Thymus (tissue), 11 donors: ENCODE results near the gene IMMP2L. TPM values are rescaled to one million over a fixed set of nuclear protein-coding genes. Genes with fewer than 3 reads are reported as not detected.

Experiments used
- DNase-seq, 9 donors: peaks; one replicate each; pipeline ENCODE4 v3.0.0-alpha.2; 2013; ENCODE audit warnings: low spot score in 9 of 9, low read depth in 6 of 9, missing footprints in 1 of 9
- H3K27ac ChIP-seq, 2 donors: one replicate each; pipeline ENCODE4 v1.5.1; 2013; ENCODE audit warnings: control low read depth in 1 of 2, low read depth in 1 of 2, low read length in 1 of 2, mild to moderate bottlenecking in 1 of 2, moderate library complexity in 1 of 2
- H3K27me3 ChIP-seq, 2 donors: one replicate each; pipeline ENCODE4 v1.5.1; 2013; ENCODE audit warnings: low read length in 1 of 2; ENCODE audit not compliant: control insufficient read depth in 2 of 2, insufficient read depth in 1 of 2
- H3K36me3 ChIP-seq, 2 donors: one replicate each; pipeline ENCODE4 v1.5.1; 2013; ENCODE audit warnings: low read length in 1 of 2, mild to moderate bottlenecking in 1 of 2, moderate library complexity in 1 of 2; ENCODE audit not compliant: control insufficient read depth in 2 of 2, insufficient read depth in 2 of 2
- H3K4me1 ChIP-seq, 2 donors: one replicate each; pipeline ENCODE4 v1.5.1; 2013; ENCODE audit warnings: low read length in 2 of 2; ENCODE audit not compliant: control insufficient read depth in 2 of 2, insufficient read depth in 2 of 2
- H3K4me3 ChIP-seq, 2 donors: one replicate each; pipeline ENCODE4 v1.5.1; 2013; ENCODE audit warnings: low read length in 2 of 2, control low read depth in 1 of 2, mild to moderate bottlenecking in 1 of 2
- H3K9me3 ChIP-seq, 2 donors: one replicate each; pipeline ENCODE4 v1.5.1; 2013; ENCODE audit warnings: low read length in 1 of 2, mild to moderate bottlenecking in 1 of 2; ENCODE audit not compliant: control insufficient read depth in 2 of 2, insufficient read depth in 1 of 2
- WGBS: extraction: QIAGEN DNeasy Blood & Tissue Kit; methylation state at CpG from one replicate; pipeline ENCODE4 v1.1.7; 2013; 5-methylcytosine and 5-hydroxymethylcytosine counted together
- polyA plus RNA-seq: library from polyadenylated mRNA; stranded (reverse); fragments of 200-250 nt; gene quantifications from one replicate; pipeline ENCODE4 v1.2.3, GENCODE V29; 2013
- total RNA-seq: library from RNA; stranded (reverse); fragments of 120-200 nt; gene quantifications from one replicate; pipeline ENCODE4 v1.2.4, GENCODE V29; 2013
- donor health status: healthy.

The IMMP2L gene
- total and polyA plus RNA-seq, 2 donors = 11.0 to 12.8 TPM

DNA sequence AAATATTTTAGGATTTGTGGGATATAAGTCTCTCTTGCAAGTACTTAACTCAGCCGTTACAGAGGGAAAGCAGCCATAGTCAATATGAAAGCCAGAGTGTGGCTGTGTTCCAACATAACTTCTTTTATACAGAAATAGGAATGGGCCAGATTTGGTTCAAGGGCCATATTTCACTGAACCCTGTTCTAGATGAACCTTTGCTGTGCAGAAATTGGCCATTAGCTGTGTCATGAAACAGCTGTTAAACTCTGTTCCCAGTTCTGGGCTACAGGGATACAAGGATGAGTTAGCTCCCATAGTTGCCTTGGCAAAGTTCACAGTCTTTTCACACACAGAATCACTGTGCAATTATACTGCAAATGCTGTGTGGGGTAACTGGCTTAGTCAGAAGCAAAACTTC is 685.3 kb downstream of the IMMP2L start:
- DNase-seq = no peak
- H3K27me3 ChIP-seq = no peaks in the 10 kb centered on the region
- WGBS = 98% methylated on average over 1 of the region's 1 CpG

DNA sequence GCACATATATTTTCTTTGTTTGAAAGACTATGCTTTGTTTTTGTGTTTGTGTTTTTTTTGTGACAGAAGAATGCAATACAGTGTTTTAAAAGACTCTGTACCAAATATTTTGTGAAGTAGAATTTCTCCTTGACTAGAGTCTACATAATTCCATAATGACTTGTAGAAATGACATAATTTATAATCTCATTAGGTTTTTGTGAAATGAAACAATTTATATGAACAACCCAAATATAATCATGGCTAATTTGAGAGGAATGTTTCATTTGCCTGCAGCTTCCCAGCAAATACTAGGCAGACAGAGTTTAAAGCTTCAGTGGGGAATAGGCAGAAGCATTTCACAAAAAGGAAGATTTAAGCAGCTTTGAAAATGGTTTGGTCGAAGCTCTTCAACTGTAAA is 686.9 kb downstream of the IMMP2L start:
- no peaks in the 10 kb centered on the region for H3K9me3 ChIP-seq
- peaks cover 0 to 9% of the 10 kb centered on the region in 2 donors for H3K4me1 ChIP-seq
- no peak for DNase-seq
- no peak overlapping the region for H3K27ac ChIP-seq
- H3K4me3 ChIP-seq = no peak overlapping the region
- no peaks in the 10 kb centered on the region for H3K27me3 ChIP-seq
- 97% methylated on average over 1 of the region's 1 CpG for WGBS
- H3K36me3 ChIP-seq = no peaks in the 10 kb centered on the region

More for the DNA sequence above, 685.3 kb downstream of the IMMP2L start:
- Histone ChIP-seq H3K36me3 (no peaks in the 10 kb centered on the region), H3K9me3 (no peaks in the 10 kb centered on the region), H3K27ac (no peak overlapping the region), H3K4me3 (no peak overlapping the region), H3K4me1 (no peaks in the 10 kb centered on the region)

DNA sequence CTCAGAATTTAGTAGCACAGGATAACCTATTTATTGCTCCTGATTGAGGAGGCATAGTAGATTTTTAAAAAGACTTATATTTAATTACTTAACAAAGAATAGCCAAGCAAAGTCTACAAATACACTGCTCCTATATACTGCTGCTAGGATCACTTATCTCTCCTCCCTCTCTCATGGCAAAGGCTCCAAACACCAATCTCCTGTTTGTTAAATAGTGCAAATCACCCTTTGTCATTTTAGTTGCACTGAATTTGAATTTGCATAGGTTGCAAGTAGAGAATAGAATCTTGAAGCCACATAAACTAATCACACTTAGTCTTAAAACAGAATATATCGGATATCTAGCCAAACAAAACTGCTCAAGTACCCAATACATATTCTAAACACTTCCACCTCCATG is 690.4 kb downstream of the IMMP2L start:
- H3K27me3 ChIP-seq = no peaks in the 10 kb centered on the region
- 95% methylated on average over 1 of the region's 1 CpG for WGBS
- peaks cover 0 to 11% of the 10 kb centered on the region in 2 donors for H3K4me1 ChIP-seq
- H3K9me3 ChIP-seq = no peaks in the 10 kb centered on the region
- H3K27ac ChIP-seq = no peak overlapping the region
- no peak overlapping the region for H3K4me3 ChIP-seq
- no peaks in the 10 kb centered on the region for H3K36me3 ChIP-seq
- no peak for DNase-seq

DNA sequence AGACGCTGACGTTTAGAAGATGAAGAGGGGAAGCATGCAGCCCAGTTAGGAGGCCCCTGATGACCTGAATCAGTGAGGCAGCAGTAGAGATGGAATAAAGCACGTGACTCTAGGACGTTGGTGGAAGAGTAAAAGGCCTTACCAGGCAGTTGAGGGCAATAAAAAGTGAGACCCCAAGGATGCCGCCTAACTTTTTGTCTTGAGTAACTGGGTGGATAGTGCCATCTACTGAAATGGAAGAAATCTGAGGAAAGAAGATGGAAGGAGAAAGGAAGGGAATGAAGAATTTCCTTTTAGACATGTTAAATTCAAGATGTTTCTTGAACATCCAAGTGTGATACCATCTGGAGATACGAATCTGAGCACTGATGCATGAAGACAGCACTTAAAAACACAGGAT is 691.4 kb downstream of the IMMP2L start:
- H3K27ac ChIP-seq = no peak overlapping the region
- no peaks in the 10 kb centered on the region for H3K9me3 ChIP-seq
- 87% methylated on average over 6 of the region's 6 CpGs for WGBS
- H3K36me3 ChIP-seq = no peaks in the 10 kb centered on the region
- H3K4me3 ChIP-seq = no peak overlapping the region
- H3K4me1 ChIP-seq = peaks cover 0 to 11% of the 10 kb centered on the region in 2 donors
- peak in 3 of 9 donors; percentile 12 to 47 (median 28) for DNase-seq
- H3K27me3 ChIP-seq = no peaks in the 10 kb centered on the region

DNA sequence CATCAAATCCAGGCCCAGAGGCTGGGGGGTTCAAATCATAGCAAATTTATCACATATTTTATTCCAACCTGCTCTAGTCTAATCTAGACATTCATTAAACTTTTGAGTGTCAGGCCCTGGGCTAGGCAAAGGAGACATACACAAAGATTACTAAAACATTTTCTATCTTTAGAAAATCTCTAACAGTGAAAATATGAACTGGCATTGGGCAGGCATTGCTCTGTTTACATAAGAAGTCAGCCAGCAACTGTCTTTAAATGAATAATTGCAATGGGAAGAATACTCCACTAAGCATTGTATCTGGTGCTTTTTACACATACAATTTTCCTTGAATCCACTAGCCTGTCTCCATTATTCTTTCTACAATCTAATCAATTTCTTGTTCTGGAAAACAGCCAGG is 693.8 kb downstream of the IMMP2L start:
- H3K4me1 ChIP-seq = peaks cover 0 to 11% of the 10 kb centered on the region in 2 donors
- no peaks in the 10 kb centered on the region for H3K27me3 ChIP-seq
- no peak overlapping the region for H3K4me3 ChIP-seq
- no peak overlapping the region for H3K27ac ChIP-seq
- DNase-seq = no peak
- no peaks in the 10 kb centered on the region for H3K9me3 ChIP-seq
- no peaks in the 10 kb centered on the region for H3K36me3 ChIP-seq

DNA sequence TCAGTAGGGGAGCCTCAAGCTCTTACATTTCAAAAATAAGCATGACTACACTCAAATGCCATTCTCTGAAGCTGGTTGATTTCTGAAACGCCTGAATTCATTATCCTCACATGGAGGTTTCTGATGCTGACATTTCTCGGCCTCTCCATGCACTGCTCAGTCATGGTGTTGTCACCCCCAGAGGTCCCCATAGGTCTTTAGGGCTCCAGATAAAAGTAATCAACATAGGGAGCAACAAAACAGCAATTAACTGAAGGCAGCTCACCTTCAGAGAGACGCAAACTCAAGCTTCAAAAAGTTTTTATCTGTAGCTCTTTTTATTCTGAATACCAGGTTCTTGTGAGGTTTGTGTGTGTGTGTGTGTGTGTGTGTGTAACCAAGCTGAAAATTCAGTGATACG is 694.5 kb downstream of the IMMP2L start:
- Histone ChIP-seq H3K4me3 (no peak overlapping the region), H3K36me3 (no peaks in the 10 kb centered on the region), H3K4me1 (peaks cover 0 to 11% of the 10 kb centered on the region in 2 donors), H3K27me3 (no peaks in the 10 kb centered on the region), H3K27ac (no peak overlapping the region), H3K9me3 (no peaks in the 10 kb centered on the region)
- 92% methylated on average over 4 of the region's 4 CpGs for WGBS
- DNase-seq = peak in 1 of 9 donors; percentile 10

DNA sequence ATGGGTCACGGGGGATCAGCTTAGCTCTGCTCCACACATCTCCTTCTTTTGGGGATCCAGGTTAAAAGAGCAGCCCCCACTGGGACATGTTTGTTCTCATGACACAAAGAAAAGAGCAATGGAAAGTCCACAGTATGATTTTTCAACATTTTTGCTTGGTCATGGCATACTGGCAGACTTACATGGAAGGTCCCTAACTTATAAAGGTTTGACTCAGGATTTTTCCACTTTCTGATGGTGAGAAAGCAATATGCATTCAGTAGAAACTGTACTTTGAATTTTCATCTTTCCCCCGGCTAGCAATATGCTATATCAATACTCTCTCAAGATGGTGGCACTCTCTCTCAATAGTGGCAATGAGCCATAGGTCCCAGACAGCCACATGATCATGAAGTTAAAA is 699.0 kb downstream of the IMMP2L start:
- Histone ChIP-seq H3K27ac (no peak overlapping the region), H3K4me3 (no peak overlapping the region), H3K4me1 (no peaks in the 10 kb centered on the region), H3K9me3 (no peaks in the 10 kb centered on the region), H3K27me3 (no peaks in the 10 kb centered on the region), H3K36me3 (no peaks in the 10 kb centered on the region)
- 98% methylated on average over 2 of the region's 2 CpGs for WGBS
- no peak for DNase-seq

DNA sequence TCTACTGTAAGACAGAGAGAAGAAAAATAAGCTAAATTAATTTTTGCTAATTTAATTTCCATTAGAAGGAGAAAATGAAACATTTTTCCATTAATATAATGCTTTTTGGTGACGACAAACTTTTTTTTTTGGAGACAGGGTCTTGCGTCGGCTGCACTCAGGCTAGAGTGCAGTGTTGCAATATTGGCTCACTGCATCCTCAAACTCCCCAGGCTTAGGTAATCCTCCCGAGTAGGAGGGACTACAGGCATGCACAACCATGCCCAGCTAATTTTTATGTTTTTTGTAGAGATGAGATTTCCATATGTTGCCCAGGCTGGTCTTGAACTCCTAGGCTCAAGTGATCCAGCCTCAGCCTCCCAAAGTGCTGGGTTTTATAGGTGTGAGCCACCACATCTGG is 701.1 kb downstream of the IMMP2L start:
- Histone ChIP-seq H3K27me3 (no peaks in the 10 kb centered on the region), H3K9me3 (no peaks in the 10 kb centered on the region), H3K4me1 (no peaks in the 10 kb centered on the region), H3K27ac (no peak overlapping the region), H3K4me3 (no peak overlapping the region), H3K36me3 (no peaks in the 10 kb centered on the region)
- WGBS = 98% methylated on average over 4 of the region's 4 CpGs
- DNase-seq = no peak

DNA sequence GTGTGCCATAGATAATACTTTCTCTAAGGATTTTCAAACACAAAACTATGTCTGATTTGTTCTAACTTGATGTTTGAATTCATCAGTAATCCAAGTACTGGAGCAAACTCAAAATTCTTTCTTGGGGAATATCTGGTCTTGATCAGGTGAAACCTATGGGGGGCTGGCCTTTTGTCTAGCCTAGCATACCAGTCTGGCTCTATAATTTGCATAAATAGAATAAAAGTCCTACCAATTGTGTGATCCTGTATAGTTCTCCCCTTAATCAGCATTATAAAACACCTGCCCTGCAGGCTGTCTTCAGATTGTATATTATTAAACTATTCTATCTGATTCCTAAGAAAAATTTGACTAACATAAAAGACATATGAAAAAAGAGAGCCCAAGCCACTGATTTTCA is 705.2 kb downstream of the IMMP2L start:
- no peak for DNase-seq
- Histone ChIP-seq H3K4me1 (no peaks in the 10 kb centered on the region), H3K27me3 (no peaks in the 10 kb centered on the region), H3K36me3 (no peaks in the 10 kb centered on the region), H3K27ac (no peak overlapping the region), H3K4me3 (no peak overlapping the region), H3K9me3 (no peaks in the 10 kb centered on the region)

DNA sequence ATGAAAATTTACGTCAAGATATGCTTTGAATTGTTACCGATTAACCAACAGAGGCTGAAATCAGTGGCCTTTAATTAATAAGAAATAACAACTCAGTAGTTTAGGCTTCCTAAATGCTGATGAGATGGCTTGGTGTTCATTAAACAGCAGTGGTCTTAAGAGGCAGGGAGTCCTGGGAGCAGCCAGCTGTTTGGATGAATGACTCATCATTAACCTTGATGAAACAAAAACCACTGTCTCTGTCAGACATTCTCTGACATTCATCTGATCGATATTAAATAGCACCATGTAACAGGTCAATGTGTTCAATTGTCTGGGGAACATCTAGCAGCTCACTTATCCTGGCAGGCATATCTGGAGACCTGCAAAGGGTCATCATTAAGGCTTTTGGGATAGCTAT is 705.6 kb downstream of the IMMP2L start:
- no peak for DNase-seq
- H3K27me3 ChIP-seq = no peaks in the 10 kb centered on the region
- H3K27ac ChIP-seq = no peak overlapping the region
- no peak overlapping the region for H3K4me3 ChIP-seq
- no peaks in the 10 kb centered on the region for H3K36me3 ChIP-seq
- H3K9me3 ChIP-seq = no peaks in the 10 kb centered on the region
- WGBS = 97% methylated on average over 3 of the region's 3 CpGs
- H3K4me1 ChIP-seq = no peaks in the 10 kb centered on the region
